ENCODE data around the gene PCDHGB3.

GRCh38 chr5:141371572-141372475 lies 1.8 kb downstream of the PCDHGB3 start:
- no peak for TF ChIP-seq CTCF (conservative IDR thresholded peaks at IDR 0.05 in 1 of 2, IDR thresholded peaks at IDR 0.05 in 1 of 2; ENCODE audit: low read depth in 1 of 2, low read length in 2 of 2)
- no peak for TF ChIP-seq EZH2 (IDR thresholded peaks at IDR 0.05; ENCODE audit: low read length, missing control alignments)

All from fibroblast of lung (primary cell).